Choroid plexus epithelial cell (primary cell): ENCODE data around the gene WDR46.

Experiments
- DNase-seq: peaks from one replicate; pipeline ENCODE4 v3.0.0-alpha.2; 2010; ENCODE audit warnings: low read depth
- H3K4me3 ChIP-seq: 2 replicates; pipeline ENCODE4 v1.5.1; 2011; ENCODE audit warnings: low read depth, mild to moderate bottlenecking, control low read depth, low read length, moderate library complexity
- CTCF ChIP-seq: conservative IDR thresholded peaks from 2 replicates; pipeline ENCODE4 v1.5.1; 2011; ENCODE audit warnings: low read depth, mild to moderate bottlenecking, control low read depth, inconsistent platforms, low read length, moderate library complexity

WDR46 gene

GRCh38 chr6:33313709-33314514 lies 24.9 kb upstream of the WDR46 start, which contains the start of gene TAPBP:
Gene TAPBP (minus strand): TSS chr6:33314078. CDS start chr6:33314041, 37 bp downstream.
- DNase-seq = peak; percentile 75
- TF ChIP-seq CTCF = no peak
- H3K4me3 ChIP-seq = peak within 1 kb of the TSS; percentile 92

GRCh38 chr6:33313105-33313708 lies 24.2 kb upstream of the WDR46 start:
- DNase-seq = peak; percentile 55
- TF ChIP-seq CTCF = no peak

GRCh38 chr6:33312361-33313104 lies 23.5 kb upstream of the WDR46 start:
- no peak for TF ChIP-seq CTCF
- peak overlapping the region; percentile 92 for H3K4me3 ChIP-seq
- peak; percentile 91 for DNase-seq

More at GRCh38 chr6:33313105-33313708, 24.2 kb upstream of the WDR46 start:
- H3K4me3 ChIP-seq = peak overlapping the region; percentile 92

GRCh38 chr6:33306356-33306755 lies 17.3 kb upstream of the WDR46 start:
- no peak for DNase-seq
- H3K4me3 ChIP-seq = no peak overlapping the region

GRCh38 chr6:33305052-33305451 lies 16.0 kb upstream of the WDR46 start:
- H3K4me3 ChIP-seq = no peak overlapping the region
- DNase-seq = no peak
- no peak for TF ChIP-seq CTCF

More at GRCh38 chr6:33306356-33306755, 17.3 kb upstream of the WDR46 start:
- no peak for TF ChIP-seq CTCF

- TF ChIP-seq CTCF = no peak
- DNase-seq = no peak
- H3K4me3 ChIP-seq = no peak overlapping the region
Measured at GRCh38 chr6:33304216-33304615, 15.2 kb upstream of the WDR46 start.
